Astrocyte of the cerebellum (primary cell): Measurements from ENCODE around the gene SPAG6.

Experiments used
- DNase-seq: peaks from one replicate; pipeline ENCODE4 v3.0.0-alpha.2; 2011; ENCODE audit warnings: low read depth
- H3K4me3 ChIP-seq: 2 replicates; pipeline ENCODE4 v1.5.1; 2011; ENCODE audit warnings: mild to moderate bottlenecking, low read depth, low read length, moderate library complexity
- CTCF ChIP-seq: IDR thresholded peaks from 2 replicates; pipeline ENCODE4 v1.5.1; 2012; ENCODE audit warnings: low read length, low read depth, moderate library complexity, mild to moderate bottlenecking; ENCODE audit errors: missing control alignments
- in situ Hi-C: cut with HindIII; loops from 2 replicates; pipeline ENCODE4 v1.10.0; 2017; ENCODE audit warnings: low sequenced_read_pairs

SPAG6 gene

DNA sequence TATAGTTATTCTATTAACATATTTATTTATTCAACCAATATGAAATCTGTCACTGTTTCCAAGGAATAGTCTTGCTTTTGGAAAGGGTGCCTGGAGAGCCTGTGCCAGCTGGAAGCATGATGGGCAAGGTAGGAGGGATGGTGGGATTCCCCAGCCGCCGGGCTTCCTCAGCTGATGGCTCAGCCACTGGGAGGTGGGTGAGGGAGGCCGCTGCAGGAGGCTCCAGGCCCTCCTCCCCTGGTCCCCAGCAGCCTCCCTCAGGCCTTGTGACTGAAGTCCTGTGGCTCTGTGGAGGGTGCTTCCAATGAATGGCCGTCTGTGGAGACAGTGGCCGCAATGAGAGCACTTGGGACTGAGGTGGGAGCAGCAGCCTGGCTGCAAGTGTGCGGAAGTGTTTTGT, 27.0 kb downstream of the SPAG6 start:
- DNase-seq = no peak
- H3K4me3 ChIP-seq = no peak overlapping the region
- in situ Hi-C loops = no loop called here
- no peak for TF ChIP-seq CTCF

- DNase-seq = no peak
- no peak for TF ChIP-seq CTCF
- no peak overlapping the region for H3K4me3 ChIP-seq
- in situ Hi-C loops = no loop called here
These were observed 27.6 kb downstream of the SPAG6 start for GRCh38 chr10:22372917-22373316.

- in situ Hi-C loops = no loop called here
- H3K4me3 ChIP-seq = no peak overlapping the region
- DNase-seq = no peak
- TF ChIP-seq CTCF = no peak
These were observed 29.3 kb downstream of the SPAG6 start for GRCh38 chr10:22374489-22375126.

DNA sequence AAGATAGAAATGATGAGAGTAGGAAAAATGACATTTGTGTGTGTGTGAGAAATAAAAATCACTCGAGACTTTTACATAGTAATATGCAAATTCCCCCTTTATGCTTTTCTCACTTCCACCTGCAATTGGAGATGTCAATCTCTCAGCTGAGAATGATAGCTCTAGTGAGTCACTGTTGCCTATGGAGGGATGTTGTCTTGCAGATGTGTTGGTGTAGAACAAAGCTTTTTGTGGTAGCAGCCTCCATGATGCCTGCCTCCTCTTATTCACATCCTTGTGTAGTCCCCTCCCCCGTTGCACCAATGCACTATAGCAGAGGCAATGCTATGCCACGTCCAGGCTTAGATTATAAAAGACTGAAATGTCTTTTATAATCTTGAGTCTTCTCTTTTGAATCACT, 33.8 kb downstream of the SPAG6 start:
- no peak overlapping the region for H3K4me3 ChIP-seq
- in situ Hi-C loops = no loop called here
- DNase-seq = no peak
- no peak for TF ChIP-seq CTCF

DNA sequence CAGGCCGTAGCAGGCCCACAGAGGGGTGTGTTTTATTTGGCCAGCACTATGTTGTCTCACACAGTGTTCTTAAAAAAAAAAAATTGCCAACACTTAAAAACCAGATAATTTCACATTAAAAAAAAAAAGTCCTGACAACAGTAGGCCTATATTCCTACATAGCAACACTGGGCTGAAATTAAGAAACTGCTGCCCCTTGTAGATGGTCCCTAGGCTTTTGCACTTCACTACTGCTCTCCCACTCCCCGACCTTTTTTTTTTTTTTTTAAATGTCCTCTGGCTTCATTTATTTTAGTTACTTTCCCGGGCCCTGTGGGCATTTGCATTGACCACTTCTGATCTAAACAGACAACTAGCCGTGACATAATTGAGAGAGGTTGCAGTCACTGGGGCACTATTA, 36.0 kb downstream of the SPAG6 start:
- H3K4me3 ChIP-seq = no peak overlapping the region
- TF ChIP-seq CTCF = no peak
- in situ Hi-C loops = no loop called here
- no peak for DNase-seq

GRCh38 chr10:22386503-22386902, 41.2 kb downstream of the SPAG6 start:
- no peak for TF ChIP-seq CTCF
- no peak overlapping the region for H3K4me3 ChIP-seq
- no peak for DNase-seq
- in situ Hi-C loops = no loop called here
